ENCODE results near the gene ERBB4.

Gene ERBB4

GRCh38 chr2:212274215-212274614 lies 264.4 kb downstream of the ERBB4 start:
- TF ChIP-seq, protein P1, sequence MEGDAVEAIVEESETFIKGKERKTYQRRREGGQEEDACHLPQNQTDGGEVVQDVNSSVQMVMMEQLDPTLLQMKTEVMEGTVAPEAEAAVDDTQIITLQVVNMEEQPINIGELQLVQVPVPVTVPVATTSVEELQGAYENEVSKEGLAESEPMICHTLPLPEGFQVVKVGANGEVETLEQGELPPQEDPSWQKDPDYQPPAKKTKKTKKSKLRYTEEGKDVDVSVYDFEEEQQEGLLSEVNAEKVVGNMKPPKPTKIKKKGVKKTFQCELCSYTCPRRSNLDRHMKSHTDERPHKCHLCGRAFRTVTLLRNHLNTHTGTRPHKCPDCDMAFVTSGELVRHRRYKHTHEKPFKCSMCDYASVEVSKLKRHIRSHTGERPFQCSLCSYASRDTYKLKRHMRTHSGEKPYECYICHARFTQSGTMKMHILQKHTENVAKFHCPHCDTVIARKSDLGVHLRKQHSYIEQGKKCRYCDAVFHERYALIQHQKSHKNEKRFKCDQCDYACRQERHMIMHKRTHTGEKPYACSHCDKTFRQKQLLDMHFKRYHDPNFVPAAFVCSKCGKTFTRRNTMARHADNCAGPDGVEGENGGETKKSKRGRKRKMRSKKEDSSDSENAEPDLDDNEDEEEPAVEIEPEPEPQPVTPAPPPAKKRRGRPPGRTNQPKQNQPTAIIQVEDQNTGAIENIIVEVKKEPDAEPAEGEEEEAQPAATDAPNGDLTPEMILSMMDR (IDR thresholded peaks at IDR 0.05; ENCODE audit: low read depth, low read length), result no peak
- DNase-seq (ENCODE audit: extremely low read depth, low read depth), result no peak

GRCh38 chr2:212271583-212271982 lies 267.0 kb downstream of the ERBB4 start:
- no peak for DNase-seq (ENCODE audit: extremely low read depth, low read depth)
- TF ChIP-seq, protein P1 (IDR thresholded peaks at IDR 0.05; ENCODE audit: low read depth, low read length), result no peak

DNA sequence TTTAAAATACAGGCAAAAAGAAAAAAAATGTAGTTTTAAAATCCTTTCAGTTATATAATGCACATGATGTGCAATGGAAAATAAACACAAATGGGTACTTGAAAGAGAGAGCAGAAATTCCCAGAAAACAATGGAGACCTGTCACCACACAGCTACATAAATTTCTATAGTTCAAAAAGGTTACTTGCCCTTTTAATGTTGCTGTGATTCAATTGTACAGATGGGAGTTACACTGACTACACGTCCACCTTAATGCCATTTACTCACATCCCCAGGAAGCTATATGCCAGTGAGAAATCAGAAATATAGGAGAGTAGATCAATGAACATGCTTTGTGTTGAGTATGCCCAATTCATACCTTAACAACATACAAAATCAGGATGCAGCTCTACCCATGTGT lies 269.6 kb downstream of the ERBB4 start:
- no peak for DNase-seq (ENCODE audit: extremely low read depth, low read depth)
- TF ChIP-seq, protein P1 (IDR thresholded peaks at IDR 0.05; ENCODE audit: low read depth, low read length), result no peak

DNA sequence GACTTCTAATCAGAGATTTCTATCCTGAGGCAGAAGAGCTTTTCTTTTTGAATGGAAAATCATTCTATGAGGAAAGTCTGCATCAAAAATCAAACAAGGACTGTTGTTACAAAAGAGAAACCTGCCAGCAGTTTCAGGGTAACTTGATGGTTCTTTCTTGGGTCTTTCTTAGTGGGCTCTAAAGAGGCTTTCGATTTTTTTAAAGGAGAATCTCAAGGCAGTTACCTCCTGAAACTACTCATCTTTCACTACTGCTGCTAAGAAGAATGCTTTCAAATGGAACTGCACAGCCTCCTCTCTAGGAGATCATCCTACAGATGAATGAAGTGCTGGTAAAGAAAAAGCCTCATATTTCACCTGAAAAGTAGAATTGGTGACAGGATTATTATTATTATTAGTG lies 272.3 kb downstream of the ERBB4 start:
- DNase-seq (ENCODE audit: extremely low read depth, low read depth), result no peak
- TF ChIP-seq, protein P1 (IDR thresholded peaks at IDR 0.05; ENCODE audit: low read depth, low read length), result no peak

GRCh38 chr2:212265777-212266176 lies 272.8 kb downstream of the ERBB4 start:
- TF ChIP-seq, protein P1 (IDR thresholded peaks at IDR 0.05; ENCODE audit: low read depth, low read length), result no peak
- no peak for DNase-seq (ENCODE audit: extremely low read depth, low read depth)

GRCh38 chr2:212264187-212264586 lies 274.4 kb downstream of the ERBB4 start:
- TF ChIP-seq, protein P1 (IDR thresholded peaks at IDR 0.05; ENCODE audit: low read depth, low read length), result no peak
- DNase-seq (ENCODE audit: extremely low read depth, low read depth), result no peak

- DNase-seq (ENCODE audit: extremely low read depth, low read depth), result no peak
- TF ChIP-seq, protein P1 (IDR thresholded peaks at IDR 0.05; ENCODE audit: low read depth, low read length), result no peak
These were observed 279.4 kb downstream of the ERBB4 start for GRCh38 chr2:212259226-212259625.

All from AG09319 (cell line).